Left ventricle myocardium inferior (tissue), 1 donor: ENCODE data around the gene ANKFN1. TPM values are rescaled to one million over a fixed set of nuclear protein-coding genes. Genes with fewer than 3 reads are reported as not detected.

Experiments used
- DNase-seq: peaks from one replicate; pipeline ENCODE4 v3.0.0-alpha.2; 2020
- H3K27ac ChIP-seq: fragments of 200-600 bp; replicated peaks from 2 replicates; pipeline ENCODE4 v1.8.0; 2021
- H3K27me3 ChIP-seq: fragments of 200-600 bp; 2 replicates; pipeline ENCODE4 v1.8.0; 2021; ENCODE audit warnings: low read depth
- H3K36me3 ChIP-seq: fragments of 200-600 bp; 2 replicates; pipeline ENCODE4 v1.8.0; 2021
- H3K4me1 ChIP-seq: fragments of 200-600 bp; 2 replicates; pipeline ENCODE4 v1.8.0; 2021
- H3K4me3 ChIP-seq: fragments of 200-600 bp; 2 replicates; pipeline ENCODE4 v1.8.0; 2021; ENCODE audit warnings: mild to moderate bottlenecking, moderate library complexity
- H3K9me3 ChIP-seq: fragments of 200-600 bp; replicated peaks from 2 replicates; pipeline ENCODE4 v1.8.0; 2021
- intact Hi-C: fragments of 100-400 bp; cut with micrococcal nuclease; formaldehyde crosslinking; loops from one replicate; pipeline ENCODE4 v1.11.0; 2022
- total RNA-seq: library from RNA; stranded (reverse); fragmentation: NEBNext Ultra II Directional; extraction: Animal tissue kit (Norgen Biotek cat#: 25700); gene quantifications from one replicate; pipeline ENCODE4 v1.2.1, GENCODE V29; 2021
- TF ChIP-seq, protein P1 (sequence below): fragments of 200-600 bp; IDR thresholded peaks from 2 replicates; pipeline ENCODE4 v1.8.0; 2021; ENCODE audit warnings: antibody characterized with exemption, mild to moderate bottlenecking, borderline replicate concordance
- donor health status: DM: no; HTN: yes; CAD: no; lungs with severe emphysema.

ANKFN1 gene
- total RNA-seq, 1 donor from 2014 or later, result not detected

- intact Hi-C loops, result no loop called here
These were observed 12.0 kb upstream of the ANKFN1 start for GRCh38 chr17:56141046-56141839.

DNA sequence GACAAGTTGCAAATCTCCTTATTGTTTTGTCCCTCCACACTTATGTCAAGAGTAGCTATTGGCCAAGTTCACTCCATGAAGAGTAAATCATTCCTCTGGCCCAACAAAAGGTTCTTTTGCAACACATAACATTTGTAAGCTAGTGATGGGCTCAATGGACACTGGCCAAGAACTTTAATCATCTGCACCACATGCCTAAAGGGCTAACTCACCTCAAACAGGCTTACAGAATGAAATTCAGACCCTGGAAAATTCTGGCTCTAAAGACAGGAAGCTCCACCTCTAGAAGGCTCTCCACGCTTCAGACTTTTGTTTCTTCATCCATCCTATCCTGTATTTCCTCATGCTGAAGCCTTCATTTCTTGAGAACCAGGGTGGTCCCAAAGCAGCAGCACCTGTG, 10.9 kb upstream of the ANKFN1 start:
- no peaks in the 10 kb centered on the region for H3K9me3 ChIP-seq
- TF ChIP-seq, protein P1, sequence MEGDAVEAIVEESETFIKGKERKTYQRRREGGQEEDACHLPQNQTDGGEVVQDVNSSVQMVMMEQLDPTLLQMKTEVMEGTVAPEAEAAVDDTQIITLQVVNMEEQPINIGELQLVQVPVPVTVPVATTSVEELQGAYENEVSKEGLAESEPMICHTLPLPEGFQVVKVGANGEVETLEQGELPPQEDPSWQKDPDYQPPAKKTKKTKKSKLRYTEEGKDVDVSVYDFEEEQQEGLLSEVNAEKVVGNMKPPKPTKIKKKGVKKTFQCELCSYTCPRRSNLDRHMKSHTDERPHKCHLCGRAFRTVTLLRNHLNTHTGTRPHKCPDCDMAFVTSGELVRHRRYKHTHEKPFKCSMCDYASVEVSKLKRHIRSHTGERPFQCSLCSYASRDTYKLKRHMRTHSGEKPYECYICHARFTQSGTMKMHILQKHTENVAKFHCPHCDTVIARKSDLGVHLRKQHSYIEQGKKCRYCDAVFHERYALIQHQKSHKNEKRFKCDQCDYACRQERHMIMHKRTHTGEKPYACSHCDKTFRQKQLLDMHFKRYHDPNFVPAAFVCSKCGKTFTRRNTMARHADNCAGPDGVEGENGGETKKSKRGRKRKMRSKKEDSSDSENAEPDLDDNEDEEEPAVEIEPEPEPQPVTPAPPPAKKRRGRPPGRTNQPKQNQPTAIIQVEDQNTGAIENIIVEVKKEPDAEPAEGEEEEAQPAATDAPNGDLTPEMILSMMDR, result no peak
- no peak for DNase-seq
- H3K27ac ChIP-seq, result no peak overlapping the region
- intact Hi-C loops, result no loop called here
- peaks cover 27% of the 10 kb centered on the region for H3K27me3 ChIP-seq
- H3K4me1 ChIP-seq, result no peaks in the 10 kb centered on the region
- H3K4me3 ChIP-seq, result no peak overlapping the region
- no peaks in the 10 kb centered on the region for H3K36me3 ChIP-seq

More at GRCh38 chr17:56141046-56141839, 12.0 kb upstream of the ANKFN1 start:
- no peak for DNase-seq
- Histone ChIP-seq H3K27ac (no peak overlapping the region), H3K4me1 (no peaks in the 10 kb centered on the region), H3K4me3 (no peak overlapping the region), H3K9me3 (no peaks in the 10 kb centered on the region), H3K36me3 (no peaks in the 10 kb centered on the region), H3K27me3 (peaks cover 30% of the 10 kb centered on the region)
- TF ChIP-seq, protein P1, result no peak

- intact Hi-C loops, result no loop called here
- TF ChIP-seq, protein P1, result no peak
- no peaks in the 10 kb centered on the region for H3K9me3 ChIP-seq
- no peaks in the 10 kb centered on the region for H3K36me3 ChIP-seq
- no peak overlapping the region for H3K27ac ChIP-seq
- peaks cover 27% of the 10 kb centered on the region for H3K27me3 ChIP-seq
- no peaks in the 10 kb centered on the region for H3K4me1 ChIP-seq
- no peak overlapping the region for H3K4me3 ChIP-seq
- DNase-seq, result no peak
These were observed 10.5 kb upstream of the ANKFN1 start for GRCh38 chr17:56142781-56143180.

- H3K4me1 ChIP-seq, result no peaks in the 10 kb centered on the region
These were observed 9.1 kb upstream of the ANKFN1 start for GRCh38 chr17:56144223-56144622.

GRCh38 chr17:56146534-56146933, 6.7 kb upstream of the ANKFN1 start:
- Histone ChIP-seq H3K9me3 (no peaks in the 10 kb centered on the region), H3K36me3 (no peaks in the 10 kb centered on the region), H3K4me3 (no peak overlapping the region), H3K27ac (no peak overlapping the region), H3K4me1 (no peaks in the 10 kb centered on the region), H3K27me3 (peaks cover 27% of the 10 kb centered on the region)
- TF ChIP-seq, protein P1, result no peak
- intact Hi-C loops, result no loop called here
- DNase-seq, result no peak

More at GRCh38 chr17:56144223-56144622, 9.1 kb upstream of the ANKFN1 start:
- intact Hi-C loops, result no loop called here
- Histone ChIP-seq H3K9me3 (no peaks in the 10 kb centered on the region), H3K27me3 (peaks cover 27% of the 10 kb centered on the region), H3K27ac (no peak overlapping the region), H3K4me3 (no peak overlapping the region), H3K36me3 (no peaks in the 10 kb centered on the region)
- DNase-seq, result no peak
- TF ChIP-seq, protein P1, result no peak
